Measurements from ENCODE around the gene RSPO4.
A peak's percentile ranks its signal among the peaks of the same experiment; 100 is the strongest.

The RSPO4 gene

DNA sequence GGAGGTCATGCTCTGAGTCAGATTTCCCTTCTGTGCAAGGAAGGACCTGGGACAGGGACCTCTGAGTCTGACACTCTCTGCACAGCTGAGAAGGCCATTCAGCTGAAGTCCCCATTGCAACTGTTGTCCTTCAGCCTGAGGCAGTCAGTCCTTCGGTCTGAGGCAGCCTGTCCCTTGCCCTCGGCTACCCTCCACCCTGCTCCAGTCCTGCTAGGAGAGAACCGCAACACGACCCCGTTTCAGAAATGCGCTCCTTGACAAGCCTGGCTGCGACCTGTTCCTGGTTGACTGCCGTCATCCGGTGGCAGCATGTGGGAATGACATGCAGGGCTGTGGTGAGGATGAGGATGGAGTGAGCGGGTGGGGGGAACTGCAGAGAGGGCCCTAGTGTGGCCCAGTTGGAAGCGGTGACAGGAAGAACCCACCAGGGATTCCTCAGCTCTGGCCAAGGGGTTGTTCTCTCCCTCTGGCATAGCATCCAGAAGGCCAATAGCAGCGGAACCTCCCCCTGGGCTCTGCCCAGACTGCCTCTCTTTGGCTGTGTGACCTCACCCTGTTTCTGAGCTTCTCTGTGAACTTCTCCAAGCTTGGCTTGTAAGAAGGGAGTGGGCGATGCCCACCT, 45.7 kb downstream of the RSPO4 start:
- peak; percentile 97 for TF ChIP-seq CTCF (IDR thresholded peaks at IDR 0.05)

DNA sequence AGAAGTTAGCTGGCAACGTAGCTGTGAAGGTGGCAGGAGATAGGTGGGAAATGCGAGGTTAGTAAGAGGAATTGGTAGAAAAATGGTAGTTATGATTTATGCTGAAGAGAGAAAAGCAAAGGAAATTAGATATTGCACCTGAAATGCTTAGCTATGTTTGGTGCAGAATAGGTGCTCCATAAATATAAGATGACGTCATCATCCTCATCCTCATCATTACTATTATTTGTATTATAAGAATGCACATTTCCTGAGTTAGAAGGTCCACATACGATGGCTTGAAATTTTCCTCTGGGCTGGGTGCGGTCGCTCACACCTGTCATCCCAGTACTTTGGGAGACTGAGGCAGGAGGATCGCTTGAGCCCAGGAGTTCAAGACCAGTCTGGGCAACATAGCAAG, 46.5 kb downstream of the RSPO4 start:
- no peak for TF ChIP-seq CTCF (IDR thresholded peaks at IDR 0.05)

DNA sequence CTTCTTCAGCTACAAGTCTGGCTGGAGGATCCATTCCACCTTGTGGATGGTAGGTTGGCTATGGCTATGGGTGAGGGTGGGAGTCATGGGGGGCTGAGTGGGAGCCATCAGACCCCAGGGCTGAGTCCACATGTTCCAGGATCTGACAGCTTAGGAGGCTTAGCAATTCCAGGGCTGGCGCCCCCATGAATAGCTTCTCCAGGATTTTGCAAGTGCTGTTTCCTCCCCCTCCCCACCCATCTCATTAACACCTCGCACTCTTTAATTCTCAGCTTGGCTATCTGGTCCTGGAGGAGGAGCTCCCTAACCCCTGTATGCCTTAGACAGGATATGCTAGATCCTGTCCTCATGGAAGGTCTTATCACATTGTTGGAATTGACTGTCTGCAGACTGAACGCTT, 47.0 kb downstream of the RSPO4 start:
- no peak for TF ChIP-seq CTCF (IDR thresholded peaks at IDR 0.05)

DNA sequence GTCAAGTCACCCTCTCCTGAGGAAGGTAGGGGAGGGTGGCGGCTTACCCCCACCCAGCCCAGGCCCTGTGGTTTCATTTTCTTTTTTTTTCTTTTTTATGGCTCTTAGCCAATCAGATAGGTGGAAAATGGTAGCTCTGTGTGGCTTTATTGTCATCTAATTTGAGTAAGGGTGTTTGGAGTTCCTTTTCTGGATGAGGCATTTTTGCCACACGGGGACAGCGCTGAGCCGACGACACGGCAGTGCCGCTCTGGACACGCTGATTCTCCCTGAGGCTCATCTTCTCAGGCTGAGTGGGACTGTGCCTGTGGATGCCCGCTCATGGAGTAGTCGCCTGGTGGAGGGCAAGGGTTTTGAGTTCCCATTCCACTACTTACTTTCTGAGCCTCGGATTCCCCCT, 48.4 kb downstream of the RSPO4 start:
- peak; percentile 54 for TF ChIP-seq CTCF (IDR thresholded peaks at IDR 0.05)

- no peak for TF ChIP-seq CTCF (IDR thresholded peaks at IDR 0.05)
These were observed 49.8 kb downstream of the RSPO4 start for GRCh38 chr20:952196-952795.

DNA sequence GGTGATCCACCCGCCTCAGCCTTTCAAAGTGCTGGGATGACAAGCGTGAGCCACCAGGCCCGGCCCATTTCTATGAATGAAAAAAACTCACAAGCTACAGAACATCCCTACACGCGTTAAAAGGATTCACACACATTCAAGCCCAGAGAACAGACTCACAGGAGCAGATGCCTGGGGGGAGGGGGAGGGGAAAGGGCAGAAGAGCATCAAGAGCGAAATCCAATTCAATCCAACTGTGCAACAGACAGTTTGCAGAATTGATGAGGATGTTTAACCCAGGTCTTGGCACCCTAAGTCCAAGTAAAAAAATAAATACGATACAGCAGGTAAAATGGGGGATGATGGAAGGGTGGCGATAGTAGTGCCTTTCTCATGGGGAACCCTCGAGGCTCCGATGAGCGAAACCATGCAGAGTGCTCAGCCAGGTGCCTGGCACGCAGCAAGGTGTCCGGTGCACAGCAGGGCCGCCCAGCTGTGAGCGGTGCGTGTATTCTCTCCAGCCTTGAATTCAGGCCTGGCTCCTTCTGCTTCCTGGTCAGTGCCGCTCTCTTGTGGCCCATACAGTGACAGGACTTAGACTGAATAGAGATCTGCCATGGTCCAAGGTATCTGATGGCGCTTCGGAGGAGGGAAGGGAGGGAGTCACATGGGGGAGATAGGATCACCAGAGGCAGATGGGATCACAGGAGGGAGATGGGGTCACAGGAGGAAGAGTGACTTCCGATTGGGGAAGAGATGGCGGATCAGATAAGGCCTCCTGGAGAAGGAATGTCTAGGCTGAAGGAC, 50.5 kb downstream of the RSPO4 start:
- TF ChIP-seq CTCF (IDR thresholded peaks at IDR 0.05), result no peak

- no peak for TF ChIP-seq CTCF (IDR thresholded peaks at IDR 0.05)
These were observed 52.4 kb downstream of the RSPO4 start for GRCh38 chr20:949717-950116.
